Measurements from ENCODE around the gene GATA5.

GATA5 gene, protein sequence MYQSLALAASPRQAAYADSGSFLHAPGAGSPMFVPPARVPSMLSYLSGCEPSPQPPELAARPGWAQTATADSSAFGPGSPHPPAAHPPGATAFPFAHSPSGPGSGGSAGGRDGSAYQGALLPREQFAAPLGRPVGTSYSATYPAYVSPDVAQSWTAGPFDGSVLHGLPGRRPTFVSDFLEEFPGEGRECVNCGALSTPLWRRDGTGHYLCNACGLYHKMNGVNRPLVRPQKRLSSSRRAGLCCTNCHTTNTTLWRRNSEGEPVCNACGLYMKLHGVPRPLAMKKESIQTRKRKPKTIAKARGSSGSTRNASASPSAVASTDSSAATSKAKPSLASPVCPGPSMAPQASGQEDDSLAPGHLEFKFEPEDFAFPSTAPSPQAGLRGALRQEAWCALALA

DNA sequence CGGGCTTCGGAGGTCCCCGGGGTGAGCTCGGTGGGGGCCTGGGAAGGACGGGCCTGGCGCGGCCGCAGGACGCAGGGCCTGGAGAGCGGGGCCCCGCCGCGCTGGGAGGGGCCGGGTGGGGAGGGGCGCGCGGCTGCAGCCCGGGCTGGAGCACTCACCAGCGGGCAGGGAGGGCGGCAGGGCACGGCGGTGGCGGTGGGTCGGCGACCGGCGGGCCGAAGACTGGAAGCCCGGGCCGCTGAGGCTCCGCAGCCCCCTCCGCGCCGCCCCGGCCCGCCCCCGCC lies at the start of gene GATA5:
Gene GATA5, minus strand, starts transcription at position 224 of the 284 bp plus-strand sequence. CDS start 474 bp downstream, outside the sequence.
- DNase-seq (ENCODE audit: low spot score) = no peak

DNA sequence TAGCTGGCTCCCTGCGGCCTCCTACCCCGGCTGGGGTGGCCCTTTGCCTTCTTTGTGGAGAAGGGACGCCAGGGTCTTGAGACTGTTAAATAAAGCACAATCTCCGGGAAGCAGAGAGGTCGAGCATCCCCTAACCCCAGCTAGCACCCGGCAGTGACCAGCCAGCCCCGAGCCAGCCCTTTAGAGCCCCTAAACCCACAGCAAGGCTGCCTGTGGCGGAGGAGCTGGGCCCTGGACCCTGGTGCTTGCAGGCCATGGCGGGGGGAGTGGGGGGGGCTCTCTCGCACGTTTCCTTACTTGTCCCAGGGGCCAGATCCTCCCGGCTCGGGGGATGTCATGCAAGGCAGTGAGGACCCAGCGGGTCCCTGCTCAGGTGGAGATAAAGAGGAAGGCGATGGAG lies 49.2 kb upstream of the GATA5 start:
- DNase-seq (ENCODE audit: low spot score) = no peak
- FAIRE-seq = no peak

More for the DNA sequence above, at the start of gene GATA5:
- no peak for FAIRE-seq

DNA sequence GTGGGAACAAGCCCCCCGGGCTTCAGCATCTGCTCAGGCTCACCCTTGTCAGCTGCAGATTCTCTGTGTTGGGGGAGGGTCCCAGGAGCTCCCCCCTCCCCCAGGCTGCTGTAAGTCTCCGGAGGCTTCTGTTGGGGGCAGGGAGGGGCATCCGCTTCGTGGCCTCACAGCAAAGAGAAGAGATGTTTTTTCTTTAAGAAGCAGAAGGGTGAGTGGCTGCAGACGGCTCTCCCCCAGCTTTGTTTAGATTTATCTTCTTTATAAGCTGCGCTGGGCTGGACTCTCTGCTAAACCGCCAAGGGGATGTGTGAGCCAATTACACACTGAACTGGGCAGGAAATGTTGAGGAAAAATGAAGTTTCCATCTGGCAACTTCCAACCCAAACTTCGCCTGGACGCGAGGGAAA lies 48.7 kb upstream of the GATA5 start:
- FAIRE-seq = no peak

DNA sequence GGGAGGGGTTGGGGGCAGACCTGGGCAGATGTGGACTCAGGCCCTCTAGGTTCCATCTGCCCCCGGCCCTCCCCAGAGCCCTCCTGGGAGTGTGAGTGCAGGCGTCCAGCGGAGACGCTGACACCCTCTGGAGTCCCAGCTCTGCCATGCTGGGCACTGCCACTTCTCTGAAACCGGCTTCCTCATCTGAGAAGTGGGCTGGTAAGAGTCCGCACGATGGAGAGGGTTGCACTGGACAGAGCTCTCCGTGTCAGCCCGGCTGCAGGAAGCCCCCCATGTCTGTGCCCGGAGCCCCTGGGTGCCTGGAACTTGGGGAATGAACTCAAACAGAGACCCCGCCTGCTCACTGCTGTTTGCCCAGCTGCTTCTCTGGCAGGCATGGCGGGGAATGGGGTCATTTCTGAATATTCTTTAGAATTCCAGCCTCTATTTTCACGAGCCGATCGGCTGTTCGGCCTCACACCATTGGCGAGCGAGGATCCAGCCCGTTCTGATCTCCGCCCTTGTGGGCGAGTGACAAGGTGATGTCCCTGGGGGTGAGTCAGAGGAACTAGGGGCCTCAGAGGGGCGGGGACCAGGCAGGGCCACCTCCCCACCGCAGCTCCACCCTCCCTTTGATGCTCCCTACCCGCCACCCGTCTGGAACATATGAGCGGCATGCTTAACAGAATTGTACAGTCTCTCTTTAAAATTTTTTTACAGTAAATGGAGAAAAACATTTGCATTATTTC lies 47.8 kb upstream of the GATA5 start:
- DNase-seq (ENCODE audit: low spot score) (no peak), FAIRE-seq (no peak)

More for the DNA sequence above, 48.7 kb upstream of the GATA5 start:
- no peak for DNase-seq (ENCODE audit: low spot score)

DNA sequence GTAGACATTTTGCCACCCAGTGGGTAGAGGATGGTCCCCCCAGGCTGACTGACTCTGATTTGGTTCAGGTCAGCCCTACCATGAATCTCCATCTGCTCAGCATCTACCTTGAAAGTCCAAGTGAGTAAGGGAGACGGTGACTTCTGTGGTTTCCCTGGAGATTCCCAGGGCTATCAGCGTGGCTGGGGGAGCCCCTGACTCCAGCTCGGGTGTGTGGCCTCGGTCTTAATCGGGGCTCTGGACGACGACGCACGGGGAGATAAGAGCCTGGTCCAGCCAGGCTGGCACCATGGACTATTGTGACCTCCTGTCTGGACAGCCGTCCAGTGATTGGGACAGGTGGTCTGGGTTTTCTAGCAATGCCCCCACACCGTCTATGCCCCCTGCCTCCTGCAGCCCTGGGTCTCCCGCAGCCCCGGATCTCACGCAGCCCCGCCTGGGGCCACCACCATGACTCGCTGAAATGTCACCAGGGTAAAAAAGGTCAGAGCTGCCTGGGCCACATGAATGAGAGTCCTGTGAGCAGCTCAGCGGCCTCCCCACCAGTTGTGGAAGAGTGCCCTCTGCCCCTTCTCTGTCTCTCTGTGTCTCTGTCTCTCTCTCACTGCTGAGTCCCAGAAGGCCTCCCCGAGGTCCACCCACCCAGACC lies 47.1 kb upstream of the GATA5 start:
- DNase-seq (ENCODE audit: low spot score) = no peak
- FAIRE-seq = no peak

DNA sequence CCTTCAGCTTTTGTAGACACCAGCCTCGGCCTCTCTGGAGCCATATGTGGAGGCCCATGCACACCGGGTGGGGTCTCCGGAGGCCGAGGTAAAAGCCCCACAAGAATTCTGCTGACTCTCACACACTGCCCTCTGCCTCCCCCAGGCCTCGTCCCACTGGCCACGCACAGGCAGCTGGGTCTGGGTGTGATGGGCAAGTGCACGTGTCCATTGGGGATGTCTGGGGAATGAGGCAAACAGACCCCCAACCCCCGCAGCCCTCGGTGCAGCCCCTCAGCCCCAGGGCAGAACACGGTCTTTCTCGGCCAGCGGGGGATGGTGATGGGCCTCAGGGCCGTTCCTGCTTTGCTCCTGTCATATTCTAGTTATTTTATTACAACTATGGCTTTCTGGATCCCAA lies 44.0 kb upstream of the GATA5 start:
- DNase-seq (ENCODE audit: low spot score) (no peak), FAIRE-seq (no peak)

DNA sequence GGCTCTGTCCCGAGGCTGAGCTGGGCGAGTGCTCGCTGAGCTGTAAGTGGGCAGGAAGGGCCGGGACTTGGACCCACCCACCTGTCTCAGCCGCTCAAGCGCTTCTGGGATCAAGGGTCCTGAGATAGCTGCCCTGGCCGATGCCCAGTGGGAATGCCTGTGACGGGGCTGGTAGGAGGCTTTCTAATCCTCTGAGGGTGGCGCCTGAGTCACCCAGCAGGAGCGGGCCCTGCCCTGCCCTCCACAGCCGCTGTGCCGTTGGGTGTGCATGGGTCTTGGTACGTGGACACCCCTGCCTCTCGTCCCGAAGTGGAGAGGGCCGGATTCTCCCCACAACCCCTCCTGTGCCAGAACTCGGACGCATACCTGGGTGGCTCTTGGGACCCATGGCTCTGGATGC lies 43.1 kb upstream of the GATA5 start:
- FAIRE-seq (no peak), DNase-seq (ENCODE audit: low spot score) (no peak)

DNA sequence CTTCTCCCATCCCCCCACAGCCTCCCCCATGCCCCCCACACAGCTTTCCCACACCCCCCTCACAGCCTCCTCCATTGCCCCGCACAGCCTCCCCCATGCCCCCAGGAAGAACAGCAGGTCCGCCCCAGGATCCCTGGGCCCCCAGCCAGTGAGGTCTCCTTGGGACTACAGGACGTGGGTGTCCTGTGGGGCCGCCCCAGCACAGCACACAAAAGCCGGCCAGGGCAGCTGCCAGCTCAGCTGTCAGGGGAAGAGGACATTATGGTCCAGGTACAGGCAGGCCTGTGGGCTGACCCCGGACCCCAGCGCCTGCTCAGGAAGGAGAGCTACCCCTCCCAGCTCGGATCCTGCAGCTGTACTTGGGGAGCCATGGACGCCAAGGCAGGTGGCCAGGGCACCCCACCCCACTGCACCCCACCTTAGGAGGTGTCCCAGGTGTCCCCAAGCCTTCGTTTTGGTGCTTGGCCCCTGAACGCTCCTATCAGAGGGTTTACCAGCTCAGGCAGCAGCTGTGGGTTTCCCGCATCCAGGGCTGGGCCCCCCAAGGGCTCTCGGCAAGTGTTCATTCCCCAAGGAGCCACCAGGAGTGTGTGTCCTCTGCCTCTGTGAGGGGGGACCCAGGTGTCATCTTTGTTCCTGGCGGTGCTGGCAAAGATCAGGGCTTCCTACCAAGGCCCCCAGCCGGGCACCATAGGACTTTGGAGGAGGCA lies 42.3 kb upstream of the GATA5 start:
- FAIRE-seq = no peak
- no peak for DNase-seq (ENCODE audit: low spot score)

DNA sequence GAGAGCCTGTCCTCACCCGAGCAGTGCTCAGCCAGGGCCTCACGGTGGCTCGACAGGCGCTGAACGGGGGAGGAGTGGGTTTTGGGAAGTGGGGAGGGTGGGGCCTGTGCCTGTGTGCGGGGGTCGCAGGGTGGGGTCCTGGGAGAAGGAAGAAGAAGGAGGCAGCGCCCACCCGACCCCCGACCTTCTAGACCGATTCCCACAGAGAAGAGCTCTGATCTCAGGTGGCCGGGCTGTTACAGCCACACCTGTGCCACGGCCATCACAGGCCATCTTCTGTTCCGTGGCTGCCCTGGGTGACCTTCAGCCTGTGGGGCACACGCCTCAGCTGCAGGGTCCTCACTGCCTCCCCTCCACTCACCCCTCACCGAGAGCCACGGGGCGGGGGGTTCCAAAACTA lies 41.4 kb upstream of the GATA5 start:
- DNase-seq (ENCODE audit: low spot score) (no peak), FAIRE-seq (no peak)

DNA sequence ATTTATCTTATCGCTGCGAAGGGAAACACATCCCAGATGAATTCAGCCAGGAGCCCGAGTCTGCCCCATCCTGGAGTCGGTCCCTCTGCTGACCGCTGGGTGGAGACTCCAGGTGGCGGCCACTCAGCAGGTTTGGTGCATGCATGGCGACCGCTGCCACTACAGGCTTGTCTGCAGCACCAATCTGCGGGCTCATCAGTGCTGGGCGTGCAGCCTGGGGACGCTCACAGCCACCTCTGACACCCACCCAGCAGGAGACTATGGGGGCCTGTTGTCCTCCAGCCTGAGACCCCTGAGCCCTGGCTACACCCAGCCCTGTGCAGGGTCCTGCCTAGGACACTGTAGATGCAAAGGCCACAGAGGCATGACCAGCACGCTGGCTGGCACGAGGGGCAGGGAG lies 40.5 kb upstream of the GATA5 start:
- peak; percentile 14 for DNase-seq (ENCODE audit: low spot score)
- no peak for FAIRE-seq

DNA sequence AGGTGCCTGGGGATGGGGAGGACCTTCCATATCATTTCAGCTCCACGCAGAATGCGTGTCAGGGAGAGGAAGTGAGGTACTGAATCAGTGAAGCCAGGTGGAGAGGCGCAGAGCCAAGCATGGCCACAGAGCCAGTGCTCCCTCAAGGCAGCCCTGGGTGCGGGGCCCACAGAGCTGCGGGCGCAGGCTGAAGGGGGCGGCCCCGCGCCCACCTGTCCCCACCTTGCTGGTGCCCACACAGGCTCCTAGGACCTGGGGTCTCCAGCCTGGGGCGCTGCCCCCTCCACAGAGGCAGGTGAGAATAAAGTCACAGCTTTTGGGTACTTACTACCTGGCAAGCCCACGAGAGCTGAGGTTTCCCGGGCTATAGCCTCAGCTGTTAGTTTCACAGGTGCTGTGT lies 40.0 kb upstream of the GATA5 start:
- FAIRE-seq (no peak), DNase-seq (ENCODE audit: low spot score) (no peak)

DNA sequence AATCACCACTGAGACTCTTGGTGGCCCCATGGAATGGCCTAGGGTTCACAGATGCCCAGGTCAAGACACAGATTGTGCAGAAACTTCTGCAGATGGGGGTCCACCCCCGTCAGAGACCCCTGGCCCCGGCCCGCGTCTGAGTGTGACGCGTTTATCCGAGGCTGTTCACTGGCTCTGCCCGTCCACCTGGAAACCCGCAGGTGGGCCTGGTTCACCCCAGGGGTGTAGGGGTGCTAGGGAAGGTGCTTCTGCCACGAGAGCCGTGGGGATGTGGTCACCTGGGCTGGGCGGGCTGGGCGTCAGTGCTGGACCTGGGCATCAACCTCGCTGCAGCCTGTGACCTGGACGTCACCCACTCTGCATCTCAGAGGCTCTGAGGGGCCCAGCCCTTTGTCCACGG lies 39.5 kb upstream of the GATA5 start:
- FAIRE-seq (no peak), DNase-seq (ENCODE audit: low spot score) (no peak)

DNA sequence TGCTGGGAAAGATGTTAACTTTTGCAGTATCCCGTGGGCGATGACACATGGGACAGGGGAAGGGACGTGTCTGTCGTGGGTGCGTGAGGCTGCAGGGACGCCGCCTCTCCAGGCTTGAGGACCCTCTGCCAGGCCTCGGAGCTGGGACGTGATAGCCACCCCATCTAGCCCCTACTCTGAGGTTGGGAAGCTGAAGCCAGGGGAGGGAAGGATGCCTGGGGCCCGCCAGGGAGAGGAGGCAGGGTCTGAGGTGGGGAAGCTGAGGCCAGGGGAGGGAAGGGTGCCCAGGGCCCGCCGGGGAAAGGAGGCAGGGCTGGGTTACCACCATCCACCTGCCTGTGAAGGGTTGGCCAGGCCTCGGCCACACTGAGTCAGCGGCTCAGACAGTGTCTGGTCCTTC lies 38.2 kb upstream of the GATA5 start:
- no peak for DNase-seq (ENCODE audit: low spot score)
- FAIRE-seq = no peak

DNA sequence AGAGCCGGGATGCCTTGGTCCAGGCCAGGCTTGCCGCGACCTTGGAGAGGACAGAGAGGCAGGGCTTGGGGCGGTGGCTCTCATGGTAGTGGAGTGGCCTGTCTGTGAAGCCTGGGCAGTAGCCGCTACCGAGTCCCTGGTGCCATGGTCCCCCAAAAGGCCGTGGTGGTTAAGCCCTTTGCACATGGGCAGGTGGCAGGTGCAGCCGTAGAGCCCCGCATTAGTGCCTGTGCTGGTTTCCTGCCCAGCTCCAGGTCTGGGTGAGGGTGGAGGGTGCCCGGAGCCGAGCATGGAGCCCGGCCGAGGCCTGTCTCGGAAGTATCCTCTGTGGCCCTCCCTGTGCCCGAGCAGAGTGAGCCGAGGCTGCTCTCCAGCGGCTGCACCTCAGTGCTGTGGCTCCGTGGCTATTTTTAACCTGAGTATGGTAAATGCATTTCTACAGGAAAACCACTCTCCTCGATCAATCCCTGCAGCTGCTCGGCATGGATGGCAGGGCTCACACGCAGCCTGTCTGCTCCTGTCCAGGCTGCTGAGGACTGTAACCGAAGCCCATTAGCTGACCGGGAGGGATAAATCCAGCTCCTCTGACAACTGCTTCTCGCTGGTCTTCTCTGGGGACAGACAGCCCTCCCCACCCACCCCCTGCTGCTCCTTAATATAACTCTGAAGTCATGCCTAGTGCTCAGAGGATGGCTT lies 36.3 kb upstream of the GATA5 start:
- FAIRE-seq = no peak
- no peak for DNase-seq (ENCODE audit: low spot score)

DNA sequence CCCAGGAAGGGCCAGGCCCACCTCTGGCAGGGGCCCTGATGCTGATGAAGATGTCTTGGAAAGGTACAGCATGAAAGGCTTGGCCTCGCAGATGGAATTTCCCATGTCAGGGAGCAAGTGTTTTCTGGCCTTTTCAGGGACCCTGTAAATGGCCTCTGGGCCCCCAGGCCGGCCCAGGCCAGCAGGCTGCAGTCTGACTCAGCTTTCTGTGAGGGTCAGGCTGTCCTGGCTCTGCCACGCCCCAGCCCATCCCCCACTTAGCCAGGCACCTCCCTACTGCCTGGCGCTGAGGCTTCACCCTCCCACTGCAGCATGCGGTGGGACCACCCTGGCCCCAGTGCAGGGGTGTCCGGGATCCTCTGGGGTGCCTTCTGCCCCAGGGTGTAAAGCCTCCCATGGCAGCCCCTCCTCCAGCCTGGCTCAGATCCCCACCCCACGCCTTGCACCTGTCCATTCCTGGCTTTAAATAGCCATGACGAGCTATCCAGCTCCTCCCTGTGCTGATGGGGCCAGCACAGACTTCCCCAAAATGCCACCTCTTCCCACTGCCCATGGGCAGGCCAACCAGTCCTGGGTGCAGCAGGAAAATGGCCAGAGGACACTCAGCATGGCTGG lies 35.6 kb upstream of the GATA5 start:
- FAIRE-seq (no peak), DNase-seq (ENCODE audit: low spot score) (no peak)

DNA sequence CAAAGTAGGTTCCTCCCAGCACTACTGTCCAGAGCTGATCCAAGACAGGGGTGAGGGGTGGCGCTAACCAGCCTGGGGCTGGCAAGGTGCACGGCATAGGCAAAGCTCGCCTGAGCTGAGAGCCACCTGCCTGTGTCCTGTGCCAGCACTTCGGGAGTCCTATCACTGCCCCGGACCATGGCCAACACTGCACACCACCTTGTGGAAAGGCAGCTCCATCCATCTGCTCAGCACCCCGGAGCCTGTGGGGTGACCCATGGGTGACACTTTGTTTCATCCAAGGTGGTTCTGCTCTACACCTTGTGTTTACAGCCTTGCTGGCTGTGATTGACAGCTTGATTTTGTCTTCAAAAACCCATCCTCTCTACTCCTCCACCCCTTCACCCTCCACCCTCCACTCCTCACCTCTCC lies 32.9 kb upstream of the GATA5 start:
- no peak for DNase-seq (ENCODE audit: low spot score)
- FAIRE-seq = no peak

DNA sequence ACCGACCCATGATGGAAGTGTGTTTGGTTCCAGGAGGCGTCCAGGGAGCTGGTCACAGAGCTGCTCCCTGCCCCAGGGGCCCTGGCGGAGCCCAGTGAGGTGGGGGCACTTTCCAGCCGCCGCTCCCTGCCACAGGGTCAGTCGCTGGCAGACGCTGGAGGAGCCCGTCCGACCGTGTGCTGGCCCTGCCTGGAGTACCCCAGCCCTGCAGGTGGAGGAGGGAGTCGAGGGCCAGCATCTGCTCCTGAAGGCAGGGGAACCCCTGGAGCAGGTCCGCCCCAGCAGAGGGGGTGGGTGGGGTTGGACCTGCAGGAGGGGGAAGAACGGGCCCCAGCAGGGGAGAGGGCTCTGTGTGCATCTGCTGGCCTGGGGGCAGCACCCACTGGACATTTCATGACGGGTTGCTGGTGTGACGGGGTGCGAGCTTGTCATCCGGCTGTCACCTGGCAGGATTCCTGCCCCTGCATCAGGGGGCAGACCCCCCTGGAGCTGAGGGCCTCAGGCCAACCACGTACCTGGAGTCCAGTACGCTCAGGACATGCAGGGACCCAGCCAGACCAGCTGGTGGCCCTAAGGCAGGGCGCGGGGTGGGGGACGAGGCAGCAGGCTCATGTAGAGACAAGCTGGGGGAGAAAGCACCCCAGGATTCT lies 32.3 kb upstream of the GATA5 start:
- no peak for FAIRE-seq

DNA sequence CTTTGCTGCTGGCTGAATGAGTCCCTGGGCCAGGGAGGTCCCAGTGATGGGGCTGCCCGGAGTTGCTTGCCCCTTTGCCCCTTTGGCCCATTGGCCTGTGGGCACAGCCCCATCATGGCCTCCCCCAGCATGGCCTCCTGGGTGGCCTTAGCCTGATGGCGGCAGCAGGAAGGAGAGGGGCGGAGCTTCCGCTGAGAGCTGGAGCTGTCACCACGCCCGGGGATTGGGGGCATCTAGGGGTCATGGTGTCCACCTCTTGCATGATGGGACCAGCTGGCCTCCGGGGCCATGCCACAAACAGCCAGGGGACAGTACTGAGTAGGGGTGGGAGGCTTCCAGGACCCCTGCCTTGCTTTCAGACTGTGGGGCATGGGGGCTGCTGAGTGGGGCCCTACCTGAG lies 31.5 kb upstream of the GATA5 start:
- no peak for FAIRE-seq
- DNase-seq (ENCODE audit: low spot score) = no peak

More for the DNA sequence above, 32.3 kb upstream of the GATA5 start:
- DNase-seq (ENCODE audit: low spot score) = no peak

DNA sequence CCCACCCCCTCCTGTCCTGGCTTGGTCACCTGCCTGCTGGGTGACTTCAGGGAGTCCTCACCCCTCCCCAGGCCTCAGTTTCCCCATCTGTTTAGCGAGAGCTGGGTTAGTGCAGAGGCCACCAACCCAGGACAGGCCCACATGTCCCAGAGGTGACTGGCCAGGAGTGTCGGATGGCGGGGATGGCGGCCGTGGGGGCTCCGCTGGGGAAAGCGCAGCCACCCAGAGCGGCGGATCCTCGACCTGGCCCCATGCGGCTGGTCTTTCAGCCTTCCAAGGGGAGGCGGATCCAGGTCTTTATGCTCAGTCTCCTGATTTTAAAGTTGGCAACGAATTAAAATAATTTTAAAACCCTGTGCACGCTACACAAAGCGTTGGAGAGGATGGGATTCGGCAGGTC lies 31.0 kb upstream of the GATA5 start:
- FAIRE-seq = no peak
- no peak for DNase-seq (ENCODE audit: low spot score)

DNA sequence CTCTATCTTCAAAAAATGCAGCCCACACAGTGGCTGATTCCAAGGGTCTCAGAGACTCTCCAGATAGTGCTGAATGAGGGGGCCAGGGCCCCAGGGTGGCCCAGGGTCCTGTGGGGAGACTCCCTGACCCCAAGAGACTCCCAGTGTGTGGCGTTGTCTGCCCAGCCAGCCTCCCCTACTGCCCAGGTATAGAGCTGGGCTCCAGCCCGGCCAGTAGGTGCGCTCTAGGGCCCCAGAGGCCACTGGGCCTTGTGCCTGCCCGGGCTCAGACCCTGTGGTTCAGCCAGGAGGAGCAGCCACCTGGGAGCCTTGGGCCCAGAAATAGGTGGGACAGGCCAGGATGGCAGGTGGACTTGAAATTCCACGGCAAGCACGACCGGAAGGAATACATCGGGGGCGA lies 30.3 kb upstream of the GATA5 start:
- no peak for FAIRE-seq

More for the DNA sequence above, 30.3 kb upstream of the GATA5 start:
- DNase-seq (ENCODE audit: low spot score) = no peak
